Suprapubic skin (tissue), 4 donors: ENCODE measurements around the gene CTU2. TPM values are rescaled to one million over a fixed set of nuclear protein-coding genes. Genes with fewer than 3 reads are reported as not detected.

Source experiments
- DNase-seq, 2 donors: peaks; one replicate each; pipeline ENCODE4 v3.0.0-alpha.2; 2019; ENCODE audit warnings: low spot score in 2 of 2
- H3K27ac ChIP-seq: fragments of 200-600 bp; sonication (generic); one replicate; pipeline ENCODE4 v1.5.1; 2019
- H3K27me3 ChIP-seq: fragments of 200-600 bp; sonication (generic); one replicate; pipeline ENCODE4 v1.5.1; 2019
- H3K36me3 ChIP-seq: fragments of 200-600 bp; sonication (generic); one replicate; pipeline ENCODE4 v1.5.1; 2019
- H3K4me1 ChIP-seq: fragments of 200-600 bp; sonication (generic); one replicate; pipeline ENCODE4 v1.5.1; 2019
- H3K4me3 ChIP-seq: fragments of 200-600 bp; sonication (generic); one replicate; pipeline ENCODE4 v1.5.1; 2019; ENCODE audit warnings: mild to moderate bottlenecking
- H3K9me3 ChIP-seq: fragments of 200-600 bp; sonication (generic); one replicate; pipeline ENCODE4 v1.5.1; 2019
- CTCF ChIP-seq, 2 donors: fragments of 200-600 bp in 1 of 2; fragments of 450-650 bp in 1 of 2; sonication (generic) in 1 of 2; IDR thresholded peaks; one replicate each; pipeline ENCODE4 v1.5.1; 2016 to 2019; ENCODE audit warnings: antibody characterized with exemption in 2 of 2, mild to moderate bottlenecking in 1 of 2, moderate library complexity in 1 of 2
- EP300 ChIP-seq: sonication (generic); formaldehyde crosslinking; IDR thresholded peaks from one replicate; pipeline ENCODE4 v1.6.1; 2017; ENCODE audit warnings: antibody characterized with exemption
- POLR2A ChIP-seq, 2 donors: fragments of 450-650 bp; IDR thresholded peaks; one replicate each; pipeline ENCODE4 v1.6.1; 2017; ENCODE audit warnings: antibody characterized with exemption in 2 of 2, mild to moderate bottlenecking in 2 of 2, moderate library complexity in 2 of 2
- POLR2AphosphoS5 ChIP-seq, 3 donors: sonication (generic); formaldehyde crosslinking; IDR thresholded peaks; one replicate each; pipeline ENCODE4 v1.6.1; 2017; ENCODE audit warnings: antibody characterized with exemption in 3 of 3
- WGBS: methylation state at CpG from one replicate; pipeline ENCODE4 v1.1.5; 2018; 5-methylcytosine and 5-hydroxymethylcytosine counted together
- total RNA-seq, 4 donors: library from RNA; depleted of rRNA; stranded (reverse); fragments of >200 nt; gene quantifications; one replicate each; pipeline ENCODE4 v1.1.0, GENCODE V29; 2016

Gene CTU2
- total RNA-seq, 4 donors from 2014 or later, result 7.8 to 17.8 (median 10.9) TPM

- TF ChIP-seq EP300 (no peak), POLR2A (IDR thresholded peaks at IDR 0.05) (no peak), CTCF (IDR thresholded peaks at IDR 0.05) (no peak), POLR2AphosphoS5 (IDR thresholded peaks at IDR 0.05) (no peak)
- no peak for DNase-seq
- no peak overlapping the region for H3K4me3 ChIP-seq
- H3K9me3 ChIP-seq, result no peaks in the 10 kb centered on the region
- peaks cover 28% of the 10 kb centered on the region for H3K27me3 ChIP-seq
- H3K4me1 ChIP-seq, result peaks cover 9% of the 10 kb centered on the region
- H3K27ac ChIP-seq, result no peak overlapping the region
- WGBS, result 60% methylated on average over 9 of the region's 39 CpGs
- peaks cover 31% of the 10 kb centered on the region for H3K36me3 ChIP-seq
Measured at GRCh38 chr16:88693420-88694177, 12.7 kb upstream of the CTU2 start.

GRCh38 chr16:88694221-88695087 is 11.8 kb upstream of the CTU2 start:
- Histone ChIP-seq H3K9me3 (no peaks in the 10 kb centered on the region), H3K27me3 (peaks cover 22% of the 10 kb centered on the region), H3K36me3 (peaks cover 39% of the 10 kb centered on the region), H3K27ac (no peak overlapping the region), H3K4me1 (peaks cover 9% of the 10 kb centered on the region), H3K4me3 (no peak overlapping the region)
- 92% methylated on average over 30 of the region's 37 CpGs for WGBS
- TF ChIP-seq POLR2A (IDR thresholded peaks at IDR 0.05), result no peak
- TF ChIP-seq POLR2AphosphoS5 (IDR thresholded peaks at IDR 0.05), result no peak
- TF ChIP-seq CTCF (IDR thresholded peaks at IDR 0.05), result no peak
- TF ChIP-seq EP300, result no peak
- DNase-seq, result no peak

GRCh38 chr16:88695218-88695617 is 11.1 kb upstream of the CTU2 start:
- DNase-seq, result no peak
- H3K9me3 ChIP-seq, result no peaks in the 10 kb centered on the region
- peaks cover 16% of the 10 kb centered on the region for H3K27me3 ChIP-seq
- no peak overlapping the region for H3K27ac ChIP-seq
- no peak overlapping the region for H3K4me3 ChIP-seq
- TF ChIP-seq POLR2A (IDR thresholded peaks at IDR 0.05) (no peak), EP300 (no peak), CTCF (IDR thresholded peaks at IDR 0.05) (no peak), POLR2AphosphoS5 (IDR thresholded peaks at IDR 0.05) (no peak)
- peaks cover 14% of the 10 kb centered on the region for H3K4me1 ChIP-seq
- peaks cover 47% of the 10 kb centered on the region for H3K36me3 ChIP-seq
- 80% methylated on average over 3 of the region's 15 CpGs for WGBS

- no peak for TF ChIP-seq POLR2AphosphoS5 (IDR thresholded peaks at IDR 0.05)
- no peak for TF ChIP-seq CTCF (IDR thresholded peaks at IDR 0.05)
- no peak for TF ChIP-seq EP300
- no peak for TF ChIP-seq POLR2A (IDR thresholded peaks at IDR 0.05)
- Histone ChIP-seq H3K4me1 (peaks cover 16% of the 10 kb centered on the region), H3K27ac (no peak overlapping the region), H3K36me3 (peaks cover 49% of the 10 kb centered on the region), H3K9me3 (no peaks in the 10 kb centered on the region), H3K27me3 (peaks cover 10% of the 10 kb centered on the region), H3K4me3 (no peak overlapping the region)
- 95% methylated on average over 5 of the region's 7 CpGs for WGBS
- DNase-seq, result no peak
Measured at GRCh38 chr16:88695753-88696152, 10.6 kb upstream of the CTU2 start.

- peaks cover 17% of the 10 kb centered on the region for H3K4me1 ChIP-seq
- H3K36me3 ChIP-seq, result peaks cover 49% of the 10 kb centered on the region
- no peak overlapping the region for H3K27ac ChIP-seq
- no peaks in the 10 kb centered on the region for H3K9me3 ChIP-seq
- peaks cover 5% of the 10 kb centered on the region for H3K27me3 ChIP-seq
- no peak for DNase-seq
- H3K4me3 ChIP-seq, result no peak overlapping the region
- WGBS, result 90% methylated on average over 13 of the region's 14 CpGs
- TF ChIP-seq EP300 (no peak), POLR2A (IDR thresholded peaks at IDR 0.05) (no peak), CTCF (IDR thresholded peaks at IDR 0.05) (no peak)
Measured at GRCh38 chr16:88696441-88696840, 9.9 kb upstream of the CTU2 start.
